ENCODE results near the gene MGAT5.

GRCh38 chr2:134395779-134396178 is 141.9 kb downstream of the MGAT5 start:
- TF ChIP-seq CTCF (IDR thresholded peaks at IDR 0.05; ENCODE audit: low read length) (no peak), EZH2 (IDR thresholded peaks at IDR 0.05; ENCODE audit: borderline replicate concordance, low read length) (no peak)
